HG02885 (cell line): ENCODE data around the gene COMT.
"Not testable (repeated sequence)": the region's sequence is repeated elsewhere in the genome, so short reads cannot be mapped to it uniquely, and the experiment has no call there.

Experiments used
- ATAC-seq: cut with Tn5 transposase; IDR thresholded peaks from one replicate; pipeline ENCODE4 v1.9.1; 2021; ENCODE audit warnings: mild to moderate bottlenecking; ENCODE audit not compliant: unreplicated experiment, poor library complexity

The COMT gene

DNA sequence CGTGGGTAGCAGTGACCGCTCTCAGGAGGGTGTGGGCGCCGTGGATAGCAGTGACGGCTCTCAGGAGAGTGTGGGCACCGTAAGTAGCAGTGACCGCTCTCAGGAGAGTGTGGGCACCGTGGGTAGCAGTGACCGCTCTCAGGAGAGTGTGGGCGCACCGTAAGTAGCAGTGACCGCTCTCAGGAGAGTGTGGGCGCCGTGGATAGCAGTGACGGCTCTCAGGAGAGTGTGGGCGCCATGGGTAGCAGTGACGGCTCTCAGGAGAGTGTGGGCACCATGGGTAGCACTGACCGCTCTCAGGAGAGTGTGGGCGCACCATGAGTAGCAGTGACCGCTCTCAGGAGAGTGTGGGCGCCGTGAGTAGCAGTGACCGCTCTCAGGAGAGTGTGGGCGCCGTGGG lies 34.7 kb upstream of the COMT start:
- not testable (repeated sequence) for ATAC-seq

DNA sequence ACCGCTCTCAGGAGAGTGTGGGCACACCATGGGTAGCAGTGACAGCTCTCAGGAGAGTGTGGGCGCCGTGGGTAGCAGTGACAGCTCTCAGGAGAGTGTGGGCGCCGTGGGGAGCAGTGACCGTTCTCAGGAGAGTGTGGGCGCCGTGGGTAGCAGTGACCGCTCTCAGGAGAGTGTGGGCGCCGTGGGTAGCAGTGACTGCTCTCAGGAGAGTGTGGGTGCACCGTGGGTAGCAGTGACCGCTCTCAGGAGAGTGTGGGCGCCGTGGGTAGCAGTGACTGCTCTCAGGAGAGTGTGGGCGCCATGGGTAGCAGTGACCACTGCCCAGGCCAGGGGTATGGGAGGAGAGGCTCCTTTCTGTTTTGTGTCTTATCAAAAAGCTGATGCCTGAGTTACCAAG lies 33.7 kb upstream of the COMT start:
- ATAC-seq: not testable (repeated sequence)

DNA sequence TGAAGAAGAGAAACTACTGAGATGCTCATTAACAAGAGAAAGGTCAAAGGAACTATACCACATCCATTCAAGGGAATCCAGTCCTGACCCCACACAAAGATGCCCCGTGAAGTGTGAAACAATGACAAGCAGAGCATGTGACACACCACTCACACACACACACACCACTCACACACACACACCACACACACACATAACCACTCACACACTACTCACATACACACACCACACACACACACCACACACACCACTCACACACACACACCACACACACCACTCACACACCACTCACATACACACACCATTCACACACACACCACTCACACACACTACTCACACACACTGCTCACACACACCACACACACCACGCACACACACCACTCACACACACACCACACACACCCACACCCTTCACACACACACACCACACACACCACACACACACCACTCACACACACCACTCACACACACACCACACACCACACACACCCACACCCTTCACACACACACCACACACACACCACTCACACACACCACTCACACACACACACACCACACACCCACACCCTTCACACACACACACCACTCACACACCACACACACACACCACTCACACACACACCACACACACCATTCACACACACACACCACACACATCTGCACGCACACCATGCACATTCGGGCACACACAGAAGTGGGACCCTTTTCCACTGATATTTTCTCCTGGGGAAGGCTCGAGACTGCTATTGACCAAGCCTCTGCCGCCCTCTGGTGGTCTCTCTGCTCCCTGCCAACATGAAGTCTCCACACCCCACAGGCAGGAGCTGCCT lies 32.0 kb upstream of the COMT start:
- no peak for ATAC-seq

DNA sequence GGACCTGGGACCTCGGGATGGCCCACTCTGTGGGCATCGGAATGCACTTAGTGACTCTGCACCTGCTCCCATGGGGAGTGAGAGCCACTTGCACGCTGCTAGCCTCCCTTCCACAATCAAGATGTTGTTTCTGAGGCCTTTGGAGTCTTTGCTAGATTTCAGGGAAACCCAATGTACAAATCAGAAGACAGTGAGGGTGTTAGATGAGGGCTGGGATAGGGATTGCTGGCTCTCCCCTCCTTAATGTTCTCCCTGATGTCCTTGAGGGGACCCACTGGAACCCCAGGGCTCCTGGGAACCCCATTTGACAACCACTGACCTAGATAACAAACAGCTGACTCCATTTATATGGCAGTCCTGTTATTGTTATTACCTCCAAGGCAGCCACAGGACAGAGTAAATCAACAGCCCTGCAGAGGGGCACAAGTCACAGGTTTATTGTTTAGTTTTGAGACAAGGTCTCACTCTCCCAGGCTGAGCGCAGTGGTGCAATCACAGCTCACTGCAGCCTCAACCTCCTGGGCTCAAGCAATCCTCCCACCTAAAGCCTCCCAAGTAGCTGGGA lies 31.3 kb upstream of the COMT start:
- no peak for ATAC-seq

DNA sequence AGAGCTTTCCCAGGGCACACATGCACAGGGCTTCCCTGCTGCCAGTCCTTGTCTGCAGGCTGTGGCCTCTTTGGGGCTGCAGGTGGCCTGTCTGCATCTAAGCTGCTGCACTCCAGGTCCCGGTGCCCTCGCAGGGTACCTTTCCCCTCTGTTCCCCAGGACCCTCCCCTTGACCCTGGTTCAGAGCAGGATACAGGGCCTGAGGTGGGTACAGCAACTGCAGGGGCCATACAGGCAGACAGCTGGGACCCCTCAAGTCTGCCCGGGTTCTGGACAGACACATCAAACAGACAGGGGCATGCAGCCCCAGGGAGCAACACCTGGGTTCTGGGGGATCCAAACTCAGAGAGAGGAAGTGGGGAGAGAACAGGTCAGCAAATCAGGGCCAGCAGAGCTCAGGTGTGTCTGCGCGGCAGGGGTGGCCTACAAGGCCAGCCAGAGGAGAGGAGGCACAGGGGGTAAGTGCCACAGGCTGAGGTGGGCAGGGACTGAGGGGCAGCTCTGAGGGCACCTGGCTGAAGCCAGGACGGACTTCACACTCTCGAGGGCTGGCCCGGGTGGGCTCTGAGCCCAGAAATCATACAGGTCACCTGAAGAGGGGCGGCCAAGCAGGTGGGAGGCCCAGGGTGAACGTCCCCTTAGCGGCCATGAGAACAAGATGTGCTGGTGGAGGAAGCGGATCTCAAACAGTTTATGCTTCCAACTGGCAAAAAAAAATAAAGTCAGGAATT lies 29.9 kb upstream of the COMT start:
- no peak for ATAC-seq

DNA sequence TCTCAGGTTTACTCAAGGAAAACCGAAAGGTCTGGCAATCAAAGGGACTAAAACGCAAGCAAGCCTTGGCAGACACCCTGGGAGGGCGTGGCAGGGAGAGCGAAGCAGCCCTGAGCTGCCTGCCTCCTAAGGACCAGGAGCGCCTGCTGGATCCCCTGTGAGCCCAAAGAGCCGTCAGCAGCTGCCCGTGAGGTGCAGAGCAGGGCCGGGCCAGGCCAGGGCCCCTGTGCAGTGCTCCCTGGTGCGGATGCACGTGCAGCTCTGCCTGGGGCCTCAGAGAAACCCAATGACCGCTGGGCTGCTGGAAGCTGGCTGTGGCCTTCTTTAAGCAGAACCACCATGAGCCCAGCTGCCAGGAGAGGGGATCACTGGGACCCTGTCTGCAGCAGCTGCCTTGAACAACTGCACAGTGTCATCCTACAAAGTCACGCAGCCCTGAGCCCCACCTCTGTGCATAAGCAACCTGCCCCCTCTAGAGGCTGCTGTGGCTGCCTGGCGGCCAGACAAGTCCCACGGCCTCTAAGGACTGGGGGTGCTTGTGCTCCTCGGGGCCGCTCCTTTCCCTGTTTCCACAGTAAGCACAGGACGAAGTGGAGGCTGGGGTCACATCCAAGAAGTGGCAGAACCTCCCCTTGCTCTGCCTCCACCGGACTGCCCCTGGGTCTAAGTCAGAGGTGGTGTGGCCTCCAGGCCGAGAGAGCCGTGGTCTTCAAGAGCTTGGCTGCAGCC lies 29.1 kb upstream of the COMT start:
- no peak for ATAC-seq

DNA sequence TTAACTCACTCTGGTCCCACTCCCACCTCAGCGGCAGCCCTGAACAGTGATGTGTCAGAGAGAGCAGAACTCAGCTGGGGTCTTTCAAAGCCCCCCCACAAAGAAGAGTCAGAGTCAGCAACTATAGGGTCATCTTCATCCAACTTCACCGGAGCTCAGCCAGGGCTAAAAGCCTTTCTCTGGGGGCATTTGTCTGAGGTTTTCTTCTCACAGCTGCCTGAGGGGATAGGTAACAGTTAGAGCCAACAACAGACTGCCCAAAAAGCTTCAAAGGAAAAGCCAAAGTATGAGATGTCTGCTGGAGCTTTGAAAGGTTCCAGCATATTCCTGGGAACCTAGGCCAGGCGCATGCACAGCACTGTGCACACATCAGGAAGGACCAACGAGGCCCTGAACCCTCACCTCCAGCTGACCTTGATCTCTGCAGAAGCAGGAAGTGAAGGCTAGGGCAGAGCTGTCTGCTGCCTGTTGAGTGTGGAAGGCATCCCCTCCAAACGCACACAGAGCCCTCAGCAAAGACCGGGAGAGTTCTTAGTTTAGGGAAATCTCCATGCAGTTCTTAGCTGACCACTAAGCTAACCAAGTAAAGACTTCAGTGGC lies 28.1 kb upstream of the COMT start:
- no peak for ATAC-seq

DNA sequence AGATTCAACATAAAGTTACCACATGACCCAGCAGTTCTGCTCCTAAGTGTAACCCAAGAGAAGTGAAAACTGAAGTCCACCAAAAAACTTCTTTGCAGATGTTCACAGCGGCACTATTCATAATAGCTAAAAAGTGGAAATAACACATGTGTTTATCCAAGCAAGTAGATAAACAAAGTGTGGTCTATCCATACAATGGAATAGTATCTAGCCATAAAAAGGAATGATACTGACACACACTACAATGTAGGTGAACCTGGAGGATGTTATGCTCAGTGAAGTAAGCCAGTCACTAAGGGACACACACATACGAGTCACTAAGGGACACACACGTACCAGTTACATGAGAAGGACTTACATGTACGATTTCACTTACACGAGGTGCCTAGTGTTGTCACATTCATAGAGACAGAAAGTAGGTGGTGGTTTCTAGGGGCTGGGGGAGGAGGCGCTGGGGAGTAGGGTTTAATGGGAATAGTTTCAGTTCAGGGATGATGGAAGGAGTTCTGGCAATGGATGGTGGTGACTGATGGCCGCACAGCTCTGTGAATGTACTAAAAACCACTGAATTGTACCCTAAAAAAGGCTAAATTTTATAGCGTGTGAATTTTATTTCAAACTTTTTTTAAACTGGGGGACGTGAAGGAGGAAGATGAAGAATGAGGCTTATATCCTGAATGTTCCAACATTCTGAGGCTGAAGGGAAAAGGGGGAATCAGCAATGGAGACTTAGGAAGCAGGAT lies 27.2 kb upstream of the COMT start:
- no peak for ATAC-seq

DNA sequence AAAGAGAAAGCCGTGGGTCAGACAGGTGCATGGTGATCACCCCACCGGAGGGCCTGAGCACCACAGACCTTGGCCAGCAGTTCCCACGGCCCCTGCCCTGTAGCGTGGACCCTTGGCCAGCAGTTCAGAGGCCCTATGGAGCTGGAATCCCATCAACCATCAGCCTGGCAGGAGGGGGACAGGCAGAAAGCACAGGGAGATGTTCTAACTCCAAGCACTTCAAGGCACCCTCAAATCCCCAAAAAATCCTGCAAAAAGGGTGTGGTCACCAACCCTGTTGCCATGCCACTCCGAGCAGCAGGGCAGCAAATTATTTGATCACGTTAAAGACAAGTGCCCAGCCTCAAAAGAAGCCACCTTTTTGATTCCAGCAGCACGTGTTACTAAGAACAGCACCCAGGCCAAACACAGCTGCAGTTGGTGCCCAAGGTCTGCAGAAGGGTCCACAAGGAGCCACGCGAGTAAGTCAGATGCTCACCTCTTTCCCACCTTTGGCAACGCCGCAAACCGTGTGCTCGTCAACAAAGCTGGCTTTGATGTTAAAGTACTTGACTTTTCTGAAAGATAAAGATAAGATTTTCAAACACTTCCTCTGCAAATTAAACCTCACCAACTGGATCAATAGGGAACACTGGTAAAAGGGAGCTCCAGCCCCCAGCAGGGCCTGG lies 26.2 kb upstream of the COMT start:
- ATAC-seq: no peak

DNA sequence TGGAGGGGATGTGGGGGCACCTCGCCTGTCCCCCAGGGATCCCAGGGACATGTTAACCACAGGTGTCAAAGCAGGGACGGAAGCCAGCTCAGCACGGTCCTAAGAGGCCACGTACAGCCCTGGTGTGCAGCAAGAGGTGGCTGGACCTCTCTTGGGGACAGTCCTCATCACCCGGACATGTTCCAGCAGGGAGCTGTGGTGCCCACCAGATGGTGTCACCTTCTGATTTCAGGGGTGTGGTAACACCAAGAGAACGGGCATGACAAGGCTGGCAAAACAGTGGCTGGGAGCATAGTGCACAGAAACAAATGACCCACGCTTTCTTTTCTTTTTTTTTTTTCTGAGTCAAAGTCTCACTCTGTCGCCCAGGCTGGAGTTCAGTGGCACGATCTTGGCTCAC lies 25.6 kb upstream of the COMT start:
- no peak for ATAC-seq

DNA sequence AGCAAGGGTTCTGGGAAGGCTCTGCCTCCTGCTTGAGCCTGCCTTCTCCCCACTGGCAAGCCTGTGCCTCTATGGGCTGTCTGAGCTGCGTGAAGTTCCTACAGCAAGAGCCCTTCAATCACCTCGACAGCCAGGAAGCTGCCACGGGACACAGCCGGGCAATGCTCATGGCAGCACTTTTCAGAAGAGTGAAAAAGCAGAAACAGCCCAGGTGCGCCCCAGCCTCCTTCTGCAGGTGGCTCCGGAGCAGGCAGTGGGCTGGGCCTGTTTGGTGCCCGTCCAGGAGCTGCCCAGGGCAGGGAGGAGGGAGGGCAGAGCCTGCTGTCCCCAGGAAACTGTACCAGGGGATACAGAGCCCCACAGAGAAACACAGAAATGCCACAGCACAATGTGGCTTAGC lies 24.6 kb upstream of the COMT start:
- ATAC-seq: no peak

DNA sequence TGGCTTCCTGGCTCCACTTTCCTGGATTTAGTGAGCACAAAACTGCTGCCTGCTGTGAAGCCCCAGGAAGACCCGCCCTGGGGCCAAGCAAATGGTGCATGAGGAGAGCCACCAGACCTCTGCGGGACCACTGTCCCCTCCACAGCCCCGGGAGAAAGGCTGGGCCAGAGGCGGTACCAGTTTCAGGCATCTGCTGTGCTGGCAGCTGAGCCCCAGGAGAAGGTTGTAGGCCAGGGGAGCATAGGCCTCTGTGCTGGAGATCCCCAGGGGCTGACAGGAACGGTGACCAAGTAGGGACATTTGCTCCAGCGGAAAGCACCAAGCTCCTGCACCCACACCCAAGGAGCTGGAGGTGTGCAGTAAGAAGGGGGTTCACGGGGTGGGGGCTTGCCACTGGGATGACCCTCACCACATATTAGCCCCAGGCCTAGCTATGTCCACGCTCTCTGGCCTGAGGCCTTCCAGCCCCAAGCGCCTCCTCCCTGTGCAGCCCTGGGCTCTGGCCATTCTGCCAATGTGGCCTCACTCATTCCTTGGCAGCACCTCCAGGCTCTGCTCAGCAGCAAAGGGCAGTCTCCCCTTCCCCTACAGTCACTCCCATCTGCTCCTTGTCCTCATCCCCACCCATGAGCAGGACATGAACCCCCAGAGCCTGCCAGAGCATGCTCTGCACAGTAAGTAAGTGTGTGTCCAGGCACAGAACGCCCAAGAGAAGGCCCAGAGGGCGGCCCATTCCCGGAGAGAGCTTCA lies 24.0 kb upstream of the COMT start:
- no peak for ATAC-seq

DNA sequence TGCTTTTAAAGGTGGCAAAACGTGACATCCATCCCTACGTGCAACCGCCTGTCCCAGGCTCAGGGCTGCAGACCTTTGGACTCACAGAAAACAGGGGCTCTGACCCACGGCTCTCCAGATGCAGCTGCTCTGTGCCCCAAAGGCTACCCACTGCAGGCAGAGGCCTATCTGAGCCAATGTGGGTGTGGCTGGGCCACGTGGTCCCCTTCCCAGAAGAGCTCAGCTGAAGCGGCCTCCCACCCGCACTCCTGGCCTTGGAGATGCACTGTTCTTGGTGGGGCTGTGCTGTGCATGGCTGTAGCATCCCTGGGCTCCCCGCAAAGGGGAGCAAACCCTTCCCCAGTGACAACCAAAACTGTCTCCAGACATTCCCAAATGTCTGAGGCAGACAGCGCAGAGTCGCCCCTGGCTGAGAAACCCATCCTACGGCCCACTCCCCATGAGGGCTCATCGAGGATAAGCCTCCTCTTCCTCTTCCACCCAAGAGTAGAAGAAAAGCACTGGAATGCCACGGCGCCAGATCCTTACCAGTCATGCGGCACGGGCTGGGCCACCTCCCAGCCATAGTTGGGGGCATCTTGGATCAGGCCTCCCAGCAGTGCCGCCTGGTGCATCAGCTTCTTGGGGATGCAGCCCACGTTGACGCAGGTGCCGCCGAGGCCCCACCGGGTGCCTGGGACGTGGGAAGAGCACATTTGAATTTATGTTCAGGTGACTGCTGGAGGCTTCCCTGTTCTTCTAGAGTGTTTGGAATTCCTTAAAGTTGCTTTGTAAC lies 23.1 kb upstream of the COMT start:
- no peak for ATAC-seq

DNA sequence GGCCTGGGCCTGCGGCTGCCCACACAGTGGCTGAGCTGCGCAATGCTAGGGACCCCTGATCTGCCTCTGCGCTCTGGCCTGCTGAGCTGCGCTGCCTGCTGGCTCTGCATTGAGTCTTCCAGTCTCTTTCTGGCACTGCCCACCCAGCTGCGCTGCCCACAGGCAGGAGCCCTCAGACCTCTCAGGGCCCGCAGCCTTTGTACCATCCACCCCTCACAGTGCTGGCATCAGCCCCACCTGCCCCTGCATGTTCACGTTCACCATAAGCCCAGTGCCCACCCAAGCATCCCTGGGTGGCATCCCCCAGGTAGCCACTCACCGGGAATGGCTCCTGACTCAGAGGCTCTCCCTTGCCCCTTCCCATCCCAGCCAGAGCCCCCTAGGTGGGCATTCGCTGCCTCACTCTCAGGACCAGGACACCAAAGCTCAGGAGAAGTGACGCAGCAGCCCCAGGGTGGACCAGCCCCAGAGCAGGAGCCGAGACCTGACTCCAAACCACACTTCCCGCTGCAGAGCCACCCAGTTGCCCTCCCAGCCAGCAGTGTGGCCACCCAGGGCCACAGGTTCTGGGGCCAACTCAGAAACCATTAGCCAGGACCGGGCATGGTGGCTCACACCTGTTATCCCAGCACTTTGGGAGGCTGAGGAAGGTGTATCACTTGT lies 21.7 kb upstream of the COMT start:
- ATAC-seq: no peak

DNA sequence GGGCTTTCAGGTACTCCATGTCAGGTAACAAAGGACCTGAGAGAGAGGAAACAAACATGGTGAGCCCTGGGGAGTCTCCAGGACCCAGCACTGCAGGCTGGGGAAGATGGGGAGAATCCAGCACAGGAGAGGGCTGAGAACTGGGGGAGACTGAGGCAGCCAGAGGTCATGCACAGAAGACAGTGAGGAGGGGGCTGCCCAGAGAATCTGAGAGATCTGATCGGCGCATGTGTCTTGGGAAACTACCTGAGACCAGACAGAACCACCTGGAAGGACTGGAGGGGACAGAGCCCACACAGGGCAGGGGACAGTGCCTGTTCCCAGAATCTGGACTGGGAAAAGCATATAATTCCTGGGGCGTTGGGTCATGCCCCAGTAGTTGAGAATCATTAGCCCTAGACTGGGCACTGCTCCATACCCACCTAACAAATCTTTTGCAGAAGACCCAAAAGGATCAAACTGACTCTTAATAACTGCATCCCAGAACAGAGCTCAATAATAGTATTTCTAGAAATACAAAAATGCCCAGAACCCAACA lies 20.0 kb upstream of the COMT start:
- no peak for ATAC-seq

DNA sequence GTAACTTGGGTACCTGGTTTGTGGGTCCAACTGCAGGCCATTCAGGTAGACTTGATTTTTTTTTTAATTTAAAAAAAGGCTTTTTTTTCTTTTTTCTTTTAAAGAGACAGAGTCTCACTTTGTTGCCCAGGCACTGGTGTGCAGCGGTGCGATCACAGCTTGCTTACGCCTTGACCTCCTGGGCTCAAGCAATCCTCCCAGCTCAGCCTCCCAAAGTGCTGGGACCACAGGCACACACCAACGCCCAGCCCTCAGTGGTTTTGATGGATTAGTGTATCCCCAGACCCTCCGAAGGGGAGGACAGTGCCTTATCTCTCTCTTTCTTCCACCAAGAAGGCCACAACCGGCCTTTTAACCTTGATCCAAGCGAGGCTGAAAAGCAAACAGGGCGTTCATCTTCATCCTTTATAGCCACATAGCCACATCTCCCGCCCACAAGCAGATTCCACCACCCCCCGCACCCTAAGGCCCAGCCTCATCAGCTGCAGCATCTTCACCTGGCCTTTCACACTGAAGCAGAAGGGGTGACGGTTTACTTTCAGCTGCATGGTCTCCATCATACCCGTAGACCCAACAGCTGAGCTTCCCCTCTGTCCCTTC lies 17.6 kb upstream of the COMT start:
- no peak for ATAC-seq

DNA sequence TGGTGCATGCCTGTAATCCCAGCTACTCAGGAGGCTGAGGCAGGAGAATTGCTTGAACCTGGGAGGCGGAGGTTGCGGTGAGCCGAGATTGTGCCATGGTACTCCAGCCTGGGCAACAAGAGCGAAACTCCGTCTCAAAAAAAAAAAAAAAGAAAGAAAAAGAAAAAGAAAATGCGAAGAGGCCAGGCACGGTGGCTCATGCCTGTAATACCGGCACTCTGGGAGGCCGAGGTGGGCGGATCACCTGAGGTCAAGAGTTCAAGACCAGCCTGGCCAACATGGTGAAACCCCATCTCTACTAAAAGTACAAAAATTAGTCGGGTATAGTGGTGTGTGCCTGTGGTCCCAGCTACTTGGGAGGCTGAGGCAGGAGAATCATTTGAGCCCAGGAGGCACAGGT lies 15.5 kb upstream of the COMT start:
- ATAC-seq: not testable (repeated sequence)
